Measurements from ENCODE around the gene REELD1. TPM values are rescaled to one million over a fixed set of nuclear protein-coding genes. Genes with fewer than 3 reads are reported as not detected.

REELD1 gene
- total and polyA plus RNA-seq, 12 donors = 0.12 to 1.4 (median 0.22) TPM; not detected in 6

DNA sequence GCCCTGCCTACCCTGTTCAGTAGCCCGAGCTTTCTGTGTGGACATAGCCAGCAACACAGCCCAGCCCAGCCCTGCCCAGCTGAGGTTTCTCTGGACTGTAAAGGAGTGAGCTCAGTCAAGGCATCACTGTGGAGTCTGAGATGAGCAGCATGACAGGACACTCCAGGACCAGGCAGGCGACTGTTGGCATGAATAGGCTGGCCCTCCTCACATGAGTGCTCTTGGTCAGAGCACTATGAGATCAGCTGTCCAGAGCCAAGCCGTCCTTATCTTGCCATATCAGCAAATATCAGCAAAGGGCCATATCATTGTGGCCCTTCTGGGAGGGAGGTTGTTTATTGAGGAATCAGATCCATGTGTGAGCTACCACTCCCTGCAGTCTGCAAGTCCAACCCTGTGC, 30.9 kb downstream of the REELD1 start:
- WGBS, 2 donors = 61 to 72% methylated on average over 3 of the region's 3 CpGs
- Histone ChIP-seq H3K4me3 (no peak overlapping the region), H3K9me3 (no peaks in the 10 kb centered on the region), H3K27ac (no peak overlapping the region), H3K27me3 (no peaks in the 10 kb centered on the region), H3K4me1 (peaks cover 8 to 58% (median 42%) of the 10 kb centered on the region in 9 donors), H3K36me3 (no peaks in the 10 kb centered on the region)
- DNase-seq = no peak
- ATAC-seq = no peak
- intact Hi-C loops (cut with DNase I) = loop anchor here in 1 of 10 donors (5.0 kb wide), 1 partner anchor 92 kb away; no protein-coding TSS in a partner anchor
- TF ChIP-seq, protein P1, sequence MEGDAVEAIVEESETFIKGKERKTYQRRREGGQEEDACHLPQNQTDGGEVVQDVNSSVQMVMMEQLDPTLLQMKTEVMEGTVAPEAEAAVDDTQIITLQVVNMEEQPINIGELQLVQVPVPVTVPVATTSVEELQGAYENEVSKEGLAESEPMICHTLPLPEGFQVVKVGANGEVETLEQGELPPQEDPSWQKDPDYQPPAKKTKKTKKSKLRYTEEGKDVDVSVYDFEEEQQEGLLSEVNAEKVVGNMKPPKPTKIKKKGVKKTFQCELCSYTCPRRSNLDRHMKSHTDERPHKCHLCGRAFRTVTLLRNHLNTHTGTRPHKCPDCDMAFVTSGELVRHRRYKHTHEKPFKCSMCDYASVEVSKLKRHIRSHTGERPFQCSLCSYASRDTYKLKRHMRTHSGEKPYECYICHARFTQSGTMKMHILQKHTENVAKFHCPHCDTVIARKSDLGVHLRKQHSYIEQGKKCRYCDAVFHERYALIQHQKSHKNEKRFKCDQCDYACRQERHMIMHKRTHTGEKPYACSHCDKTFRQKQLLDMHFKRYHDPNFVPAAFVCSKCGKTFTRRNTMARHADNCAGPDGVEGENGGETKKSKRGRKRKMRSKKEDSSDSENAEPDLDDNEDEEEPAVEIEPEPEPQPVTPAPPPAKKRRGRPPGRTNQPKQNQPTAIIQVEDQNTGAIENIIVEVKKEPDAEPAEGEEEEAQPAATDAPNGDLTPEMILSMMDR (IDR thresholded peaks at IDR 0.05) = no peak

GRCh38 chr4:146245850-146246249, 31.5 kb downstream of the REELD1 start:
- intact Hi-C loops (cut with DNase I) = loop anchor here in 1 of 10 donors (5.0 kb wide), 1 partner anchor 91 kb away; no protein-coding TSS in a partner anchor
- DNase-seq (no peak), ATAC-seq (no peak)
- Histone ChIP-seq H3K4me3 (no peak overlapping the region), H3K9me3 (no peaks in the 10 kb centered on the region), H3K27me3 (no peaks in the 10 kb centered on the region), H3K27ac (no peak overlapping the region), H3K4me1 (peaks cover 8 to 52% (median 39%) of the 10 kb centered on the region in 9 donors), H3K36me3 (no peaks in the 10 kb centered on the region)
- TF ChIP-seq, protein P1 (IDR thresholded peaks at IDR 0.05) = no peak
- WGBS, 2 donors = 51 to 70% methylated on average over 4 of the region's 4 CpGs

- DNase-seq = no peak
- no peak overlapping the region for H3K4me3 ChIP-seq
- no peak overlapping the region for H3K27ac ChIP-seq
- H3K27me3 ChIP-seq = no peaks in the 10 kb centered on the region
- peaks cover 5 to 47% (median 34%) of the 10 kb centered on the region in 9 donors for H3K4me1 ChIP-seq
- no peak for ATAC-seq
- intact Hi-C loops (cut with DNase I) = loop anchor here in 1 of 10 donors (5.0 kb wide), 1 partner anchor 91 kb away; no protein-coding TSS in a partner anchor
- H3K36me3 ChIP-seq = no peaks in the 10 kb centered on the region
- no peaks in the 10 kb centered on the region for H3K9me3 ChIP-seq
- 86 to 89% methylated on average over 6 of the region's 6 CpGs for WGBS, 2 donors
- TF ChIP-seq, protein P1 (IDR thresholded peaks at IDR 0.05) = no peak
Observed at GRCh38 chr4:146246381-146246780, 32.0 kb downstream of the REELD1 start.

DNA sequence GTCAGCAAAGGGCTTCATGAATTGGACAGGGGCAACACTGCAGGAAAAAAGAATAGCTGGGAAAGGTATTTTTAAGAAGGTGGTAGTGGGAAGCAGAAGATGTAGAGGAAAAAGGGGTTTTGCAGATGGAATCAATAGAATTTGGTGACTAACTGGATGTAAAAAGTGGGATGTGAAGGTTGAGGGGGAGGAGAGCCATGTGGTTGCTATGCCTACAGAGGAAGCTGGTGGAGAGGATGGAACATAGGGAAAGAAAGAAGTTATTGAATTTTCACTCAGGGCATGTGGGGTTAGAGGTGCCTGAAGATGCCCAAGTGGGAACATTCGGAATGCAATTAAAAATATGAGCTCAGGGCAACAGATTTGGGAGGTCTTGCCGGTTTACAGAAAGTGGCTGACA, 33.0 kb downstream of the REELD1 start:
- TF ChIP-seq, protein P1 (IDR thresholded peaks at IDR 0.05) = no peak
- 69 to 74% methylated on average over 2 of the region's 2 CpGs for WGBS, 2 donors
- Histone ChIP-seq H3K4me3 (no peak overlapping the region), H3K36me3 (no peaks in the 10 kb centered on the region), H3K27me3 (no peaks in the 10 kb centered on the region), H3K9me3 (no peaks in the 10 kb centered on the region), H3K27ac (no peak overlapping the region), H3K4me1 (peaks cover 3 to 37% (median 24%) of the 10 kb centered on the region in 9 donors)
- intact Hi-C loops (cut with DNase I) = loop anchor here in 1 of 10 donors (5.0 kb wide), 1 partner anchor 90 kb away; no protein-coding TSS in a partner anchor
- DNase-seq (no peak), ATAC-seq (no peak)
